Esophagus (tissue), 2 donors: ENCODE measurements around the gene BPNT1. TPM values are rescaled to one million over a fixed set of nuclear protein-coding genes. Genes with fewer than 3 reads are reported as not detected.

Source experiments
- H3K27ac ChIP-seq, 2 donors: one replicate each; pipeline ENCODE4 v1.5.1; 2013; ENCODE audit warnings: low read depth in 2 of 2, mild to moderate bottlenecking in 2 of 2, inconsistent platforms in 1 of 2, low read length in 1 of 2, moderate library complexity in 1 of 2
- H3K27me3 ChIP-seq, 2 donors: one replicate each; pipeline ENCODE4 v1.6.1; 2013; ENCODE audit warnings: low read length in 2 of 2, control low read depth in 1 of 2, mild to moderate bottlenecking in 1 of 2; ENCODE audit not compliant: insufficient read depth in 2 of 2, control insufficient read depth in 1 of 2
- H3K36me3 ChIP-seq, 2 donors: one replicate each; pipeline ENCODE4 v1.6.1; 2013; ENCODE audit warnings: low read length in 1 of 2; ENCODE audit not compliant: control insufficient read depth in 2 of 2, insufficient read depth in 2 of 2
- H3K4me1 ChIP-seq, 2 donors: one replicate each; pipeline ENCODE4 v1.6.1; 2013; ENCODE audit warnings: low read length in 1 of 2; ENCODE audit not compliant: control insufficient read depth in 2 of 2, insufficient read depth in 2 of 2
- H3K4me3 ChIP-seq, 2 donors: one replicate each; pipeline ENCODE4 v1.5.1; 2013; ENCODE audit warnings: low read length in 2 of 2, mild to moderate bottlenecking in 2 of 2, low read depth in 1 of 2, moderate library complexity in 1 of 2
- H3K9me3 ChIP-seq, 2 donors: one replicate each; pipeline ENCODE4 v1.6.1; 2013; ENCODE audit warnings: mild to moderate bottlenecking in 2 of 2, low read depth in 1 of 2, low read length in 1 of 2, moderate library complexity in 1 of 2; ENCODE audit not compliant: control insufficient read depth in 2 of 2, insufficient read depth in 1 of 2
- WGBS, 2 donors: extraction: QIAGEN DNeasy Blood & Tissue Kit; methylation state at CpG; one replicate each; pipeline ENCODE4 v1.1.7; 2013; 5-methylcytosine and 5-hydroxymethylcytosine counted together
- polyA plus RNA-seq, 2 donors: library from polyadenylated mRNA; stranded (reverse); fragments of 200-250 nt; gene quantifications; one replicate each; pipeline ENCODE4 v1.2.3, GENCODE V29; 2013
- donor health status: healthy with polysubstance abuse.
- donor health status: Bipolar disorder and iron deficiency.

Gene BPNT1
- polyA plus RNA-seq, 2 donors, result 8.7 to 17.9 TPM

GRCh38 chr1:220019071-220019470 lies 70.5 kb downstream of the BPNT1 start:
- Histone ChIP-seq H3K27ac (no peak overlapping the region), H3K9me3 (no peaks in the 10 kb centered on the region), H3K36me3 (peaks cover 3 to 7% of the 10 kb centered on the region in 2 donors), H3K4me1 (no peaks in the 10 kb centered on the region), H3K4me3 (no peak overlapping the region), H3K27me3 (no peaks in the 10 kb centered on the region)

- H3K4me3 ChIP-seq, result no peak overlapping the region
- no peaks in the 10 kb centered on the region for H3K4me1 ChIP-seq
- no peaks in the 10 kb centered on the region for H3K36me3 ChIP-seq
- H3K9me3 ChIP-seq, result no peaks in the 10 kb centered on the region
- 76 to 78% methylated on average over 3 of the region's 3 CpGs for WGBS, 2 donors
- H3K27me3 ChIP-seq, result no peaks in the 10 kb centered on the region
- H3K27ac ChIP-seq, result no peak overlapping the region
Measured at GRCh38 chr1:220013497-220013896, 76.1 kb downstream of the BPNT1 start.

DNA sequence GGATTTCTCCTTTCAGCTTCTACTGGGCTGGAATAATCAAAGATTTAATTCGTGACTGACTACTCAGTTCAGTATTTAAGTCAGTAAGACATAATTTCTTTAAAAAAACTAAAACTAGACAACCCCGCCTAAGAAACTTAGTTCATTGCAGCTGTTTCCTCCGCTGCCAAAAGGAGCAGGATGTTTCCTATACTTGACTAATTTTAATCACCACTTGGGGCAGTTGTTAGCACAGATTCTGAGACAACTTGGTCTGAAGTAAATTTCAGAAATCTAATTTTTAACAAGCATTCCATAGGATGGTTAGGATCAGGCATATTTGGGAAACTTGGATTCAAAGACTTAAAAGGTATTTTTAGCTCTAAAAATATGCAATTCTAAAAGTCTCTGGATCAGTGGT lies 77.3 kb downstream of the BPNT1 start:
- H3K27ac ChIP-seq, result no peak overlapping the region
- 56% methylated on average over 3 of the region's 3 CpGs for WGBS, 2 donors
- peaks cover 0 to 3% of the 10 kb centered on the region in 2 donors for H3K36me3 ChIP-seq
- H3K9me3 ChIP-seq, result no peaks in the 10 kb centered on the region
- H3K27me3 ChIP-seq, result no peaks in the 10 kb centered on the region
- no peak overlapping the region for H3K4me3 ChIP-seq
- H3K4me1 ChIP-seq, result no peaks in the 10 kb centered on the region

DNA sequence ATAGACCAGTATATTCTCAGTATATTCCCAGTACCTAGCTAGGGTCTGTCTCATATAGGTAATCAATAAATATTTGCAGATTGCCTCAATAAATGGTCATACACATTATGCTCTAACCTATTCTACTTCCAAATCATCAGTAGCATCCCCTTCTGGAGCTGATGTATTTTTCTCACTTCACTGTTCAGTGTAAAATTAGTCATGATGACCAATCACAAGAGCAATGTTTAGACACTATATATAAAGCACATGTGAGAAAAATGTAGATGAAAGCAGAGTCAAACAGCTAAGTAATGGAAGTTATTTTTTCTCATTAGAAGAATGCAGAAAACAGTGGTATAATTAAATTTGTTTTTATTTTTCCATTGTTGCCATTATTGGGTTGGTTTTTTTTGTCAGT lies 78.0 kb downstream of the BPNT1 start:
- no peaks in the 10 kb centered on the region for H3K4me1 ChIP-seq
- no peak overlapping the region for H3K4me3 ChIP-seq
- peaks cover 0 to 3% of the 10 kb centered on the region in 2 donors for H3K36me3 ChIP-seq
- H3K27me3 ChIP-seq, result no peaks in the 10 kb centered on the region
- no peak overlapping the region for H3K27ac ChIP-seq
- H3K9me3 ChIP-seq, result no peaks in the 10 kb centered on the region

Other genes with a start within 250 kb of the BPNT1 start
- not detected for gene SLC30A10, start 161.2 kb downstream of the BPNT1 start, polyA plus RNA-seq
- gene EPRS1, start 43.3 kb downstream of the BPNT1 start, polyA plus RNA-seq, result 10 to 100 TPM; 25.3 to 45.1 TPM
- 10 to 100 TPM; 12.2 to 39.6 TPM for gene IARS2, start 4.3 kb upstream of the BPNT1 start, polyA plus RNA-seq
- gene RAB3GAP2, start 182.7 kb upstream of the BPNT1 start, polyA plus RNA-seq, result 1 to 10 TPM; 5.7 to 6.1 TPM